ENCODE measurements around the gene TSC22D3.

Gene TSC22D3

GRCh38 chrX:107729558-107730297, 45.9 kb downstream of the TSC22D3 start:
- DNase-seq: no peak

DNA sequence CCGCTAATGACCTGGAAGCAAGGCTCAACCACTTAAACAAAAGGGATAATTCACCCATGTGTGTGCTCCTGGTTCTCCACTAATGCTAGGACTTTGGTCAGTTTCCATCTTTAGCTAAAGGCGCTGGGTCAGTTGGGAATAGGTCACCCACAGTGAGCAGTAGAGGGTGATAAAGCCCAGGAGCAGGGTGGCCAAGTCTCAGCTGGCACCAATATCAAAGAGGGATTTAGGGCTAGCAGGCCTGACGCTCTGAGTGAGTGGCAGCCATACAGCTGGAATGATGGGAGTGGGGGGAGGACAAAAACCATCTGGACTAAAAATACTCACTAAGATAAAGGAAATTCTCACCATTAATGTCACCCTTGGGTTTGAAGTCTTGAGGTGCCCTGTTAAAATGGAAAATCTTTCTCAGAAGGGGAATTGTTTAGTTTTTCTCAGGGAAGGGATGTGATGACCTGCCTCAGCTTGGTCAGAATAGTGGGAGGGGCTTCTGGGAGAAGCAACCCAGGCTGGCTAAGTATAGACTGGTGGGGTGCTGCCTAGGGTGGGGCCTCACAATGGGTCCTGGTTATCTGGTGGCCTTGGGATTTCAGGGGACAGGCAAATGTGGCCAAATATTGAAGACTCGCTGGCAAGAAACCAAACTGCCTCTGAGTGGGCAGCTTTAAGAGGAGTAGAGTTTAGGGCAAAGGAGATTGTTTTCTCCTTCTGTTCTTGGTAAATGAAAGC, 47.1 kb downstream of the TSC22D3 start:
- DNase-seq: no peak

DNA sequence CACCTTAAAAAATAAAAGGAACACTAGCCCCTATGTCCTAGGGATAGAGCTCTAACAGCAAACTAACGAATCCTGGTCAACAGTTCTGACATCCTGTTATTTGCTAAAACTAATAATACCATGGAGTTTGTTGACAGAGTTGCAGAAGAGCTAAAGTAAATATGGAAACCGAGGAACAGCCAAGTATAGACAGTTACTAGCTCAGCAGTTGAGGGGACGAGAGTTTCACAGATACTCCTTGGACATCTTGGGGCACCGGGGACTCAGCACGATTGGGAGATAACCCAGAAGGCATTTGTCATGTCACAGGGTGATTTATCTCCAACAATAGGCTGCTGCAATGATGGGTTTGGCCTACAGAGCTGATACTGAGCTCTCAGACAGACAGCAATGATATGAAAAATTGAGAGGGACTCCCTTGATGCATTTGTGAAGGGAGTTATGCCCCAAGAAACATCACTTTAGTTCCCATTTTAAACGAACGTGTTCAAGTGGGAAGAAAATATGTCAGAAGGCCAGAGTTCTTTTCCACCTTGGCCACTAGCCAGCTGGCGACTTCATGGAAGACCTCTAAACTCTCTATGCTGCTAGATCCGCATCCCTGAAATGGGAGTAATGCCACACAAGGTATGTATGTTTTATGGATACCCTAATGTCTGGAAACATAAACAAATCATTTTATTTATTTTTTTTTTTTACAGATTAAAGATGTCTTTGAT, 48.6 kb downstream of the TSC22D3 start:
- DNase-seq: no peak

- DNase-seq: no peak
These were observed 49.6 kb downstream of the TSC22D3 start for GRCh38 chrX:107725761-107726555.

DNA sequence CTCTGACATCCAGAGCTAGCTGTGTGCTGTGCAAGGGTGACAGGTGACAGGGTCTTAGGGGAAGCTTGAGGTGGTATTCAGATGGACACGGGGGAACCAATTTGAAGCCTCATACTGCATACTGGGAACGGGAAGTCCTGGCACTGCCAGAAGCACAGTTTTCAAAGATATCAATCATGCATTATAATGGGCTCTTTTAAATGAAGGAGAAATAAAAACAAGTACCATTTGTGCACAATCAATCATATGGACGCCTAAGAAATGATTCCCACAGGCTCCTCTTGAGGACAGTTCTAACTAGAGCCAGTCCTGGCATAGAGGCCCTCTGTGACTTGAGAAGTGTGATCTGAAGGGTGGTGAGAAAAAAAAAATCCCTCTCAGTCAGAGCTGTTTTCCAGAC, 50.9 kb downstream of the TSC22D3 start:
- no peak for DNase-seq

GRCh38 chrX:107723511-107723910, 52.1 kb downstream of the TSC22D3 start:
- DNase-seq: no peak

- DNase-seq: no peak
These were observed 53.5 kb downstream of the TSC22D3 start for GRCh38 chrX:107721966-107722707.

GRCh38 chrX:107721318-107721717, 54.3 kb downstream of the TSC22D3 start:
- DNase-seq: no peak

GRCh38 chrX:107718156-107718621, 57.4 kb downstream of the TSC22D3 start:
- DNase-seq: peak; percentile 10

- DNase-seq: peak; percentile 50
These were observed 58.5 kb downstream of the TSC22D3 start for GRCh38 chrX:107716816-107717700.

GRCh38 chrX:107716118-107716684, 59.4 kb downstream of the TSC22D3 start:
- peak; percentile 1 for DNase-seq

- DNase-seq: no peak
These were observed 60.1 kb downstream of the TSC22D3 start for GRCh38 chrX:107715331-107716117.

DNA sequence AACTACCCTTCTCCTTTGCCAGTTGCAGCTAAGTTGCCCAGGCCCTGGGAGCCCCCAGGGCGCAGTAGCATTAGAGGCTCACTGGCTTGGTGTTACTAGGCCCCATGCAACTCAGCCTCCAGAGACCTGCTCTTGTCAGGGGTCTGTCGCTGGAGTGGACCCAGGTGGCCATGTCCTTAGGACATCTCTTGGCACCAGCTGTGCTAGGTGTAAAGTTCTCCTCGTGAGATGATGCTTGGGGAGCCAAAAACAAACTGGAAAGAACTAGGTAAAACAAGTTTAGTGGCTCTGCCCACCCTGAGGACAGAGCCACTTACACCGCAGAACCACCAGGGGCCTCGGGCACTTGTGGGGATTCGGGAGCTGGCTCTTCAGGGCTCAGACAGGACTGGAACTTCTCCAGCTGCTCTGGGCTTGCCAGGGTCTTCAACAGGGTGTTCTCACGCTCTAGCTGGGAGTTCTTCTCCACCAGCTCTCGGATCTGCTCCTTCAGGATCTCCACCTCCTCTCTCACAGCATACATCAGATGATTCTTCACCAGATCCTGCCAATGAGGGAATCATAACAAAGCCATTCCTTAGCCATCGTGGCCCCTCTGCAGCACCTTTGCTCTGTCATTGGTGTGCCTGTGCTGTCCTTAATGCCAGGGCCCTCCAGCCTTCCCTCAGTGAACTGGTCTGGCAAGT, 61.2 kb downstream of the TSC22D3 start:
- DNase-seq: no peak

DNA sequence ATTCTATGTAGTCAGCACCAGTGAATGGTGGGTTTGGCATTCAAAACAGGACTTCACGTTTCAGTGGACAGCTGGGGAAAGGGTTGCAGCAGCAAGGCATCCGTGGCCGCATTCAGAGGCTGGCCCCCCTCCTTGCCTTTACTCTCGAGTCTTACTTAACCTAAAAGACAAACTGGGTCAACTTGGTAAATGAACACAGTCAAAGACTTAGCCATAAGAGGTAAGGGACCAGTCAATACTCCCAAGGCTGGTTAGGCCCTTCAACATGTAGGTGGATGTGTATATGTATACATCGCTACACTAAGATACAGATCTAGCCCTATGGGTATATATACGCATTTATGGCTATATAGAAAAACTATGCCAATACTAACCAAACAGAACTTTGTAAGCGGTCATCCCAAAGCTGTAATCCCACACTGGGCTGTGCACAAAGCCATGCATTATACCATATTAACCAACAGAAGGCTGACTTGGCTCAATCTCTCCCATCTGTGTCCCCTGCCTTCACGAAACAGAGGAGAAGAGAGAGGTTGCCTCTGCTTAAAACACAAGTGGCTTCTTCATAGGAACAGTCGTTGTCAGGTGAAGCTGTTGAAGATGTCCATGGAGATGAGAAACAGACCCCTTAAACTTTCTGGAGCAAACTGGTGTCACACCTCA, 61.9 kb downstream of the TSC22D3 start:
- no peak for DNase-seq

DNA sequence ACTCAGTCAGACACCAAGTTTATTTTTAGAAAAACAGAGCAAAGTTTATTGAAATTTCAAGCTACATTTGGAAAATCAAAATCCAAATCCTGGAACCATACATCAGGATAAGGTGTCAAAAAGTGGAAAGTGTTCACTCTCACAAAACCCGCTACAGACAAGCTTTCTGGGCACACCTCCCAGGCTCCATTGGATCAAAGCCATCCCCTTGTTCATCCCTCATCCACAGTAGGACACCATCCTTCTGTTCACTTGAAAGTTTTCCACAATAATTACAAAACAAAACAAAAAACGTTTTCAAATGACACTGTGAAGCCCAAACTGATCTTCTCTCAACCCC, 62.4 kb downstream of the TSC22D3 start:
- DNase-seq: no peak

- no peak for DNase-seq
These were observed 63.1 kb downstream of the TSC22D3 start for GRCh38 chrX:107712231-107713202.

GRCh38 chrX:107711521-107712181, 63.9 kb downstream of the TSC22D3 start:
- DNase-seq: no peak
